GM12875 (cell line): ENCODE data around the gene PDHB.
A peak's percentile ranks its signal among the peaks of the same experiment; 100 is the strongest.
"Not testable (repeated sequence)": the region's sequence is repeated elsewhere in the genome, so short reads cannot be mapped to it uniquely, and the experiment has no call there.

Source experiments
- H3K4me3 ChIP-seq: one replicate; pipeline ENCODE4 v1.5.1; 2011; ENCODE audit warnings: low read depth, low read length, control low read depth
- CTCF ChIP-seq: IDR thresholded peaks from 2 replicates; pipeline ENCODE4 v1.5.1; 2011; ENCODE audit warnings: low read depth, mild to moderate bottlenecking, control low read depth, inconsistent platforms, low read length, moderate library complexity, borderline replicate concordance; ENCODE audit not compliant: insufficient read depth

Gene PDHB

GRCh38 chr3:58463181-58463941 lies 29.7 kb upstream of the PDHB start:
- TF ChIP-seq CTCF: peak; percentile 92
- no peak overlapping the region for H3K4me3 ChIP-seq

- no peak overlapping the region for H3K4me3 ChIP-seq
- no peak for TF ChIP-seq CTCF
These were observed 29.2 kb upstream of the PDHB start for GRCh38 chr3:58462829-58463180.

- TF ChIP-seq CTCF: no peak
- no peak overlapping the region for H3K4me3 ChIP-seq
These were observed 25.5 kb upstream of the PDHB start for GRCh38 chr3:58459160-58459559.

DNA sequence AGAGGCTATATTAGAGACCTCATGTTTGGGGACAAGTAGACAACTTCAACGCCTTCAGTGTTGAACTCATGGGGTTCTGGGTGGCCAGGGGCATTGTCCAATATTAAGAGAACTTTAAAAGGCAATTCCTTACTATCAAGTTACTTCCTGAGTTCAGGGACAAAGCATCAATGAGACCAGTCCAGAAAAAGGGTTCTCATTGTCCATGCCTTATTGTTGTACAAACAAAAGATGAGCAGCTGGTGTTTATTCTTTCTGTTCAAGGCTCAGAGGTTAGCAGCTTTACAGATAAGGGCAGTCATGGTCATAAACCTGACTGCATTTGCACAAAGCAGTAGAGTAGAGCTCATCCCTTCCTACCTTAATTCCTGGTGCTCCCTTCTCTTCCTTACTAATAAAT lies 18.5 kb upstream of the PDHB start:
- TF ChIP-seq CTCF: no peak
- H3K4me3 ChIP-seq: no peak overlapping the region

- no peak overlapping the region for H3K4me3 ChIP-seq
- no peak for TF ChIP-seq CTCF
These were observed 8.2 kb upstream of the PDHB start for GRCh38 chr3:58441514-58442450.

DNA sequence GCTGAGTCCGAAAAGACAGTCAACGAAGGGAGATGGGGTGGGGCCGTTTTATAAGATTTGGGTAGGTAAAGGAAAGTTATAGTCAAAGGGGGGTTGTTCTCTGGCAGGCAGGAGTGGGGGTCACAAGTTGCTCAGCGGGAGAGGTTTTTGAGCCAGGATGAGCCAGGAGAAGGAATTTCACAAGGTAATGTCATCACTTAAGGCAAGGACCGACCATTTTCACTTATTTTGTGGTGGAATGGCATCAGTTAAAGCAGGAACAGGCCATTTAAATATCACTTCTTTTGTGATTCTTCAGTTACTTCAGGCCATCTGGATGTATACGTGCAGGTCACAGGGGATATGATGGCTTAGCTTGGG lies 7.3 kb upstream of the PDHB start:
- not testable (repeated sequence) for H3K4me3 ChIP-seq

DNA sequence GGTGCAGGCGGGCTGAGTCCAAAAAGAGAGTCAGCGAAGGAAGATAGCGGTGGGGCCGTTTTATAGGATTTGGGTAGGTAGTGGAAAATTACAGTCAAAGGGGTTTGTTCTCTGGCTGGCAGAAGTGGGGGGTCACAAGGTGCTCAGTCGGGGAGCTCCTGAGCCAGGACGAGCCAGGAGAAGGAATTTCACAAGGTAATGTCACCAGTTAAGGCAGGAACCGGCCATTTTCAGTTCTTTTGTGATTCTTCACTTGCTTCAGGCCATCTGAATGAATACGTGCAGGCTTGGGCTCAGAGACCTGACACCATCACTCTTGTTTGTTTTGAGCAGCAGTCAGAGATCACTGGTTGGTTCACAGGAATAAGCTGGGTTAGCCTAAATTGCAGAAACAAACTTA lies 3.6 kb upstream of the PDHB start:
- not testable (repeated sequence) for H3K4me3 ChIP-seq

DNA sequence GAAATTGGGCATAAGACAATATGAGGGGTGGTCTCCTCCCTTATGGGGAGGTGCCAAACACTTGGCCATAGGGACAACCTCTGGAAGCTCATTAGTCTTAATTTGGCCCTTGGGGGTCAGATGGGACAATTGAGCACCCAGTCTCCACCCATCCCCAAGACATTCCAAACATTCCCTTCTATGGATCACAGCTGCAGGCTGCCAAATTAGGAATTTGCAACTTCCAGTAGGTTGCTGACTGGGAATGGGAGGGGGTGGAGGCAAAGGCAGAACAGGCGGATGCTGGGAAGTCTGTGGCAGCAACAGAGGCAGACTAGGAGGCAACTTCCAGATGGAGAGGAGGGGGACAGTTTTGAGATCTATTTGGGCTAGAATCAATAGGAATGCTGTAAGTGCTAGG lies 1.4 kb upstream of the PDHB start:
- H3K4me3 ChIP-seq: no peak overlapping the region
- no peak for TF ChIP-seq CTCF
